K562 (cell line): ENCODE measurements around the gene KIAA0930. TPM values are rescaled to one million over a fixed set of nuclear protein-coding genes. Genes with fewer than 3 reads are reported as not detected.

Source experiments
- ATAC-seq: fragments of 200-7000 bp; cut with Tn5 transposase; 3 replicates; pipeline ENCODE4 v1.9.1; 2020; ENCODE audit warnings: moderate library complexity
- BruUV-seq: library from RNA; stranded (reverse); fragments of 400-500 nt; replicated peaks from 2 replicates; lab custom pipeline; 2021; lab: Mats Ljungman, UMichigan
- CTCF ChIA-PET: fragments of 300-600 bp; formaldehyde crosslinking; extraction: SDS; loops from one replicate; lab custom pipeline; 2021; ENCODE audit warnings: low intra/inter-chr PET ratio; lab: Yijun Ruan, JAX
- POLR2A ChIA-PET: fragments of 300-600, 350-650 bp; sonication (Branson Sonifier 250); formaldehyde crosslinking; extraction: SDS; loops from one replicate; lab custom pipeline; 2021; ENCODE audit warnings: antibody characterized with exemption, inconsistent platforms; lab: Yijun Ruan, JAX
- DNase-seq, 4 experiments: peaks; one replicate each; pipeline versions ENCODE4 v3.0.0 to v3.0.0-alpha.2; 2011 to 2018; ENCODE audit warnings: low spot score in 3 of 4, mixed read lengths in 3 of 4; ENCODE audit errors: extremely low read depth in 1 of 4
- FAIRE-seq: peaks from 2 replicates; lab custom pipeline; 2011; peaks lifted over from hg19 to GRCh38; lab: Jason Lieb, UNC
- H2AFZ ChIP-seq: 2 replicates; pipeline ENCODE4 v1.6.0; 2011; ENCODE audit warnings: low read depth, low read length, control low read depth, inconsistent platforms
- H3K27ac ChIP-seq: fragments of 200-600 bp; 3 replicates; pipeline ENCODE4 v1.8.0; 2011; ENCODE audit warnings: low read depth, mild to moderate bottlenecking, control low read depth, inconsistent platforms, low read length, moderate library complexity, mixed read lengths; ENCODE audit errors: extremely low read depth
- H3K27me3 ChIP-seq, 2 experiments: fragments of 300-600 bp in 1 of 2; 2 replicates in 1 of 2; 3 replicates in 1 of 2; pipeline versions ENCODE4 v1.6.0 to v1.8.0; 2011; ENCODE audit warnings: inconsistent platforms in 2 of 2, low read length in 2 of 2, mild to moderate bottlenecking in 1 of 2, mixed read lengths in 1 of 2, moderate library complexity in 1 of 2; ENCODE audit not compliant: control insufficient read depth in 2 of 2, insufficient read depth in 2 of 2
- H3K36me3 ChIP-seq: fragments of 300-600 bp; 3 replicates; pipeline ENCODE4 v1.8.0; 2011; ENCODE audit warnings: mild to moderate bottlenecking, low read length, inconsistent platforms; ENCODE audit not compliant: control insufficient read depth, insufficient read depth
- H3K4me1 ChIP-seq, 2 experiments: fragments of 200-600 bp in 1 of 2; replicated peaks in 1 of 2; 2 replicates in 1 of 2; 3 replicates in 1 of 2; pipeline versions ENCODE4 v1.5.1 to v1.8.0; 2011; ENCODE audit warnings: inconsistent platforms in 2 of 2, low read length in 2 of 2, mild to moderate bottlenecking in 1 of 2, mixed read lengths in 1 of 2, moderate library complexity in 1 of 2; ENCODE audit not compliant: control insufficient read depth in 2 of 2, insufficient read depth in 2 of 2
- H3K4me2 ChIP-seq: 2 replicates; pipeline ENCODE4 v1.6.1; 2011; ENCODE audit warnings: low read length, control low read depth, inconsistent platforms, mixed read lengths; ENCODE audit not compliant: insufficient read depth
- H3K4me3 ChIP-seq: fragments of 200-600 bp; sonication (generic), shearing (Covaris generic); 2 replicates; pipeline ENCODE4 v1.5.1; 2016; ENCODE audit warnings: control low read depth, inconsistent platforms
- H3K79me2 ChIP-seq: fragments of 200-600 bp; 3 replicates; pipeline ENCODE4 v1.8.0; 2011; ENCODE audit warnings: low read length, inconsistent platforms; ENCODE audit not compliant: control insufficient read depth, insufficient read depth
- H3K9ac ChIP-seq, 2 experiments: 2 replicates each; pipeline versions ENCODE4 v1.6.0 to v1.6.1; 2011; ENCODE audit warnings: low read depth in 2 of 2, low read length in 2 of 2, control low read depth in 1 of 2, inconsistent platforms in 1 of 2, mild to moderate bottlenecking in 1 of 2, mixed read lengths in 1 of 2; ENCODE audit not compliant: insufficient read depth in 1 of 2
- H3K9me1 ChIP-seq: one replicate; pipeline ENCODE4 v1.6.0; 2011; ENCODE audit warnings: inconsistent platforms, mild to moderate bottlenecking, low read length, moderate library complexity; ENCODE audit not compliant: control insufficient read depth, insufficient read depth
- H3K9me3 ChIP-seq: replicated peaks from 2 replicates; pipeline ENCODE4 v1.5.1; 2011; ENCODE audit warnings: low read depth, low read length, inconsistent platforms; ENCODE audit not compliant: control insufficient read depth, insufficient read depth
- H4K20me1 ChIP-seq: replicated peaks from 2 replicates; pipeline ENCODE4 v1.6.1; 2011; ENCODE audit warnings: low read length, inconsistent platforms, mixed read lengths; ENCODE audit not compliant: control insufficient read depth, insufficient read depth
- CBX3 ChIP-seq, 2 experiments: IDR thresholded peaks; 1 replicate in 1 of 2; 2 replicates in 1 of 2; pipeline ENCODE4 v1.6.1; 2012; ENCODE audit warnings: inconsistent platforms in 2 of 2, low read length in 2 of 2, borderline replicate concordance in 1 of 2, control low read depth in 1 of 2
- CBX8 ChIP-seq: fragments of 200-600 bp; sonication (generic); IDR thresholded peaks from 2 replicates; pipeline ENCODE4 v1.6.1; 2012; ENCODE audit warnings: borderline replicate concordance, mixed run types, low read depth, mild to moderate bottlenecking, moderate library complexity, mixed read lengths, low read length, control low read depth, inconsistent platforms; ENCODE audit not compliant: poor library complexity, severe bottlenecking; ENCODE audit errors: extremely low read depth
- NCOA1 ChIP-seq: fragments of 450-650 bp; IDR thresholded peaks from 2 replicates; pipeline ENCODE4 v1.6.1; 2016; ENCODE audit warnings: low read depth
- ZNF239 ChIP-seq: fragments of 250-450 bp; sonication (Bioruptor Pico); IDR thresholded peaks from 2 replicates; pipeline ENCODE4 v1.4.0; 2020; ENCODE audit warnings: mild to moderate bottlenecking
- ZNF408 ChIP-seq: fragments of 250-450 bp; sonication (Bioruptor Pico); IDR thresholded peaks from 2 replicates; pipeline ENCODE4 v1.4.0; 2020; ENCODE audit warnings: low read depth, mild to moderate bottlenecking, moderate library complexity
- ZNF444 ChIP-seq: fragments of 250-450 bp; sonication (Bioruptor Pico); IDR thresholded peaks from 2 replicates; pipeline ENCODE4 v1.4.0; 2020; ENCODE audit warnings: mild to moderate bottlenecking, moderate library complexity
- ZNF717 ChIP-seq: fragments of 250-450 bp; sonication (Bioruptor Pico); IDR thresholded peaks from 2 replicates; pipeline ENCODE4 v1.5.0; 2021
- WGBS: fragments of 100-300 bp; shearing (Covaris generic); methylation state at CpG from one replicate; pipeline ENCODE4 v1.1.6; 2016; ENCODE audit warnings: low coverage, mixed read lengths; ENCODE audit not compliant: insufficient coverage; ENCODE audit errors: missing lambda C conversion rate; 5-methylcytosine and 5-hydroxymethylcytosine counted together
- in situ Hi-C: fragments of 300-500 bp; cut with MboI; formaldehyde crosslinking; loops from 4 replicates; pipeline ENCODE4 v1.15.0; 2018; ENCODE audit warnings: inconsistent platforms, mixed read lengths
- intact Hi-C: fragments of 100-400 bp; cut with micrococcal nuclease; formaldehyde crosslinking; loops from 2 replicates; pipeline ENCODE4 v1.14.2; 2022
- polyA plus RNA-seq, 8 experiments: library from polyadenylated mRNA; depleted of rRNA in 4 of 8; stranded (reverse) in 5 of 8; unstranded in 3 of 8; fragments of >200 nt; fragmentation: Nextera tagmentation in 2 of 8; fragmentation: Illumina TruSeq in 1 of 8; extraction: Ambion mirVana in 2 of 8; extraction: Trizol in 1 of 8; gene quantifications; 2 replicates each; pipeline versions ENCODE4 v1.2.1 to v1.2.3, GENCODE V29; 2011 to 2014; ENCODE audit warnings: inconsistent platforms in 1 of 8, missing spikeins in 1 of 8
- total RNA-seq, 7 experiments: library from RNA; depleted of rRNA in 6 of 7; stranded (reverse); fragments of >200 nt in 6 of 7; fragmentation: Illumina TruSeq in 2 of 7; extraction: Trizol in 2 of 7; gene quantifications; 2 replicates each; pipeline versions ENCODE4 v1.2.1 to v1.2.3, GENCODE V29; 2011 to 2021; ENCODE audit warnings: low replicate concordance in 1 of 7
- TF ChIP-seq, protein P1 (sequence below): sonication (generic); formaldehyde crosslinking; IDR thresholded peaks from 2 replicates; pipeline ENCODE4 v1.8.1; 2022; ENCODE audit warnings: missing genetic modification reagents
- TF ChIP-seq, protein P2 (sequence below): fragments of 450-650 bp; IDR thresholded peaks from 2 replicates; pipeline ENCODE4 v1.6.1; 2016

KIAA0930 gene
- total and polyA plus RNA-seq, 9 of the 15 experiments (the other 6 are each of a cell fraction or from before 2014, with no cell fraction given), result 0.24 to 12.1 (median 6.4) TPM

DNA sequence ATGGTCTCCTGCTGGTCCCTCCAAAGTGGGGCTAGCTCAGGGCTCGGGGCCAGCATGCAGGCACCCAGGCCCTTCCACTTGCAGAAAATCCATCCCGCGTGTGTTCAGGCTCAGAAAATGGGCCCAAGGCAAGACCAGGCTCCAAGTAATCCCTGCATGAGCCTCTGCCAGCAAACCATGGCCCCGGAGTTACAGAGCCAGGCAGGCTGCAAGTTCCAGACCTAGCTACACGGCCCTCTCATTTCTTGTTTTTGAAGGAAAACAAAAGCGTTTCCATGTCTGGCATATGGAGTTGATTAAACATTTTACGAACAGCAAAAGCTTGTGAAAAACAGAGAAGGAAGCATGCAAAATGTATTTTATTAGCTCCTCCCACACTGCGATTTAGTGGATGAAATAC lies 29.7 kb downstream of the KIAA0930 start:
- Histone ChIP-seq H3K4me3 (no peak overlapping the region), H4K20me1 (peaks cover 15% of the 10 kb centered on the region; the same call in 1 of the 2 replicates), H3K27ac (no peak overlapping the region), H2AFZ (no peak overlapping the region), H3K9ac (no peak overlapping the region), H3K4me1 (peaks cover 0 to 30% of the 10 kb centered on the region in 2 experiments; a peak in 3 of 5 replicates), H3K79me2 (no peaks in the 10 kb centered on the region), H3K9me1 (no peaks in the 10 kb centered on the region), H3K27me3 (peaks cover 0 to 8% of the 10 kb centered on the region in 2 experiments; a peak in 2 of 5 replicates), H3K36me3 (no peaks in the 10 kb centered on the region), H3K4me2 (no peak overlapping the region), H3K9me3 (no peaks in the 10 kb centered on the region)
- intact Hi-C loops (no loop called here), in situ Hi-C loops (no loop called here)
- no TSS peak for BruUV-seq
- 45% methylated on average over 7 of the region's 8 CpGs for WGBS
- TF ChIP-seq ZNF717 (CRISPR knock-in tag), result no peak
- no peak for TF ChIP-seq CBX3 (IDR thresholded peaks at IDR 0.05; ENCODE audit: borderline replicate concordance in 1 of 2, low read length in 2 of 2)
- no peak for TF ChIP-seq NCOA1
- TF ChIP-seq, protein P1, sequence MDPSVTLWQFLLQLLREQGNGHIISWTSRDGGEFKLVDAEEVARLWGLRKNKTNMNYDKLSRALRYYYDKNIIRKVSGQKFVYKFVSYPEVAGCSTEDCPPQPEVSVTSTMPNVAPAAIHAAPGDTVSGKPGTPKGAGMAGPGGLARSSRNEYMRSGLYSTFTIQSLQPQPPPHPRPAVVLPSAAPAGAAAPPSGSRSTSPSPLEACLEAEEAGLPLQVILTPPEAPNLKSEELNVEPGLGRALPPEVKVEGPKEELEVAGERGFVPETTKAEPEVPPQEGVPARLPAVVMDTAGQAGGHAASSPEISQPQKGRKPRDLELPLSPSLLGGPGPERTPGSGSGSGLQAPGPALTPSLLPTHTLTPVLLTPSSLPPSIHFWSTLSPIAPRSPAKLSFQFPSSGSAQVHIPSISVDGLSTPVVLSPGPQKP (CRISPR knock-in tag), result no peak
- no peak for TF ChIP-seq ZNF239 (CRISPR knock-in tag)
- TF ChIP-seq, protein P2, sequence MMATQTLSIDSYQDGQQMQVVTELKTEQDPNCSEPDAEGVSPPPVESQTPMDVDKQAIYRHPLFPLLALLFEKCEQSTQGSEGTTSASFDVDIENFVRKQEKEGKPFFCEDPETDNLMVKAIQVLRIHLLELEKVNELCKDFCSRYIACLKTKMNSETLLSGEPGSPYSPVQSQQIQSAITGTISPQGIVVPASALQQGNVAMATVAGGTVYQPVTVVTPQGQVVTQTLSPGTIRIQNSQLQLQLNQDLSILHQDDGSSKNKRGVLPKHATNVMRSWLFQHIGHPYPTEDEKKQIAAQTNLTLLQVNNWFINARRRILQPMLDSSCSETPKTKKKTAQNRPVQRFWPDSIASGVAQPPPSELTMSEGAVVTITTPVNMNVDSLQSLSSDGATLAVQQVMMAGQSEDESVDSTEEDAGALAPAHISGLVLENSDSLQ, result no peak
- TF ChIP-seq ZNF444 (CRISPR knock-in tag), result no peak
- no peak for TF ChIP-seq CBX8
- TF ChIP-seq ZNF408 (CRISPR knock-in tag), result no peak
- ChIA-PET POLR2A (interaction anchor here (0.6 kb wide), 1 partner anchor 509 kb away, joined by 3 read pairs; no protein-coding TSS in a partner anchor), CTCF (no interaction called here)
- no peak for DNase-seq
- FAIRE-seq, result no peak
- ATAC-seq, result no peak
